NCI-H2196 (cell line): ENCODE measurements around the gene FKBP9.

Source experiments
- DNase-seq: peaks from one replicate; lab custom pipeline; 2025; ENCODE audit not compliant: unreplicated experiment; lab: John Stamatoyannopoulos, UW

Gene FKBP9

GRCh38 chr7:33054261-33054964 is 97.2 kb downstream of the FKBP9 start:
- DNase-seq: no peak

- DNase-seq: no peak
Measured at GRCh38 chr7:33055158-33055557, 97.9 kb downstream of the FKBP9 start.
